Neural progenitor cell (in vitro differentiated cells): Measurements from ENCODE around the gene SMIM15. TPM values are rescaled to one million over a fixed set of nuclear protein-coding genes. Genes with fewer than 3 reads are reported as not detected.
A peak's percentile ranks its signal among the peaks of the same experiment; 100 is the strongest.

Source experiments
- DNase-seq: peaks from one replicate; pipeline ENCODE4 v3.0.0-alpha.2; 2016; ENCODE audit warnings: low spot score
- H2AFZ ChIP-seq: fragments of 200-600 bp; sonication (generic); replicated peaks from 2 replicates; pipeline ENCODE4 v1.6.1; 2016; ENCODE audit warnings: antibody characterized with exemption
- H3F3A ChIP-seq: fragments of 200-600 bp; sonication (generic); 2 replicates; pipeline ENCODE4 v1.6.1; 2016; ENCODE audit warnings: antibody characterized with exemption, low read depth
- H3K27ac ChIP-seq: fragments of 200-600 bp; sonication (generic); 2 replicates; pipeline ENCODE4 v1.5.1; 2016; ENCODE audit warnings: mild to moderate bottlenecking
- H3K27me3 ChIP-seq: fragments of 200-600 bp; sonication (generic); 2 replicates; pipeline ENCODE4 v1.6.1; 2016; ENCODE audit warnings: mild to moderate bottlenecking, moderate library complexity
- H3K36me3 ChIP-seq: fragments of 200-600 bp; sonication (generic); 2 replicates; pipeline ENCODE4 v1.5.1; 2016
- H3K4me1 ChIP-seq: fragments of 200-600 bp; sonication (generic); 2 replicates; pipeline ENCODE4 v1.6.1; 2016; ENCODE audit warnings: mixed run types
- H3K4me2 ChIP-seq: fragments of 200-600 bp; sonication (generic); 2 replicates; pipeline ENCODE4 v1.6.1; 2016
- H3K4me3 ChIP-seq: fragments of 200-600 bp; sonication (generic); 2 replicates; pipeline ENCODE4 v1.5.1; 2016
- H3K79me2 ChIP-seq: fragments of 200-600 bp; sonication (generic); 2 replicates; pipeline ENCODE4 v1.6.1; 2016; ENCODE audit warnings: low read depth
- H3K9ac ChIP-seq: fragments of 200-600 bp; sonication (generic); 2 replicates; pipeline ENCODE4 v1.6.1; 2016
- H3K9me3 ChIP-seq: fragments of 200-600 bp; sonication (generic); 2 replicates; pipeline ENCODE4 v1.5.1; 2016; ENCODE audit warnings: low read depth
- H4K20me1 ChIP-seq: fragments of 200-600 bp; sonication (generic); 2 replicates; pipeline ENCODE4 v1.6.1; 2016; ENCODE audit warnings: low read depth
- H3K27ac Mint-ChIP-seq: 3 replicates; pipeline ENCODE4 v1.8.0; 2021; ENCODE audit warnings: mixed read lengths
- H3K27me3 Mint-ChIP-seq: 2 replicates; pipeline ENCODE4 v1.8.0; 2022; ENCODE audit warnings: low read depth, mild to moderate bottlenecking, inconsistent platforms, moderate library complexity, mixed read lengths; ENCODE audit not compliant: insufficient read depth
- H3K36me3 Mint-ChIP-seq: 3 replicates; pipeline ENCODE4 v1.8.0; 2021; ENCODE audit warnings: mixed read lengths
- H3K4me1 Mint-ChIP-seq: 3 replicates; pipeline ENCODE4 v1.8.0; 2021; ENCODE audit warnings: mixed read lengths
- H3K4me3 Mint-ChIP-seq: 3 replicates; pipeline ENCODE4 v1.8.0; 2021; ENCODE audit warnings: mild to moderate bottlenecking, moderate library complexity, mixed read lengths
- H3K9me3 Mint-ChIP-seq: 3 replicates; pipeline ENCODE4 v1.8.0; 2020; ENCODE audit warnings: mixed read lengths
- CTCF ChIP-seq: fragments of 200-600 bp; sonication (generic); IDR thresholded peaks from 2 replicates; pipeline ENCODE4 v1.5.1; 2017; ENCODE audit warnings: antibody characterized with exemption, mild to moderate bottlenecking
- EZH2 ChIP-seq: fragments of 200-600 bp; sonication (generic); IDR thresholded peaks from 2 replicates; pipeline ENCODE4 v1.6.1; 2017; ENCODE audit warnings: antibody characterized with exemption, mild to moderate bottlenecking, moderate library complexity
- EZH2phosphoT487 ChIP-seq: fragments of 200-600 bp; sonication (generic); IDR thresholded peaks from 2 replicates; pipeline ENCODE4 v1.6.1; 2017; ENCODE audit warnings: antibody characterized with exemption
- total RNA-seq: library from RNA; depleted of rRNA; stranded (reverse); fragments of >200 nt; gene quantifications from 2 replicates; pipeline ENCODE4 v1.2.3, GENCODE V29; 2015; ENCODE audit warnings: low replicate concordance

The SMIM15 gene
- total RNA-seq: 29.5 and 40.9 TPM in 2 replicates

GRCh38 chr5:61162010-61162831 is at the start of gene SMIM15:
Gene SMIM15, minus strand, starts transcription at chr5:61162468. Its CDS starts 2,297 bp downstream, at chr5:61160171.
- H3F3A ChIP-seq: no peaks in the 10 kb centered on the region
- peak; percentile 91 for DNase-seq
- no peak for TF ChIP-seq EZH2phosphoT487
- peak; percentile 58 for TF ChIP-seq EZH2
- TF ChIP-seq CTCF: no peak
- peak within 1 kb of the TSS; percentile 77 for H3K4me3 ChIP-seq
- peak within 1 kb of the TSS; percentile 80 for H3K9ac ChIP-seq
- Mint-ChIP-seq H3K4me3 (peak within 1 kb of the TSS; percentile 96), H3K36me3 (peaks cover 18% of the 10 kb centered on the region), H3K27ac (peak within 1 kb of the TSS; percentile 98), H3K9me3 (peaks cover 6% of the 10 kb centered on the region), H3K27me3 (peaks cover 3% of the 10 kb centered on the region), H3K4me1 (peaks cover 21% of the 10 kb centered on the region)
- H2AFZ ChIP-seq: peak within 1 kb of the TSS; percentile 95
- no peaks in the 10 kb centered on the region for H4K20me1 ChIP-seq
- peak within 1 kb of the TSS; percentile 96 for H3K4me2 ChIP-seq
- peak within 1 kb of the TSS; percentile 30 for H3K27ac ChIP-seq
- peaks cover 12% of the 10 kb centered on the region for H3K36me3 ChIP-seq
- H3K27me3 ChIP-seq: no peaks in the 10 kb centered on the region
- H3K9me3 ChIP-seq: no peaks in the 10 kb centered on the region
- peaks cover 18% of the 10 kb centered on the region for H3K4me1 ChIP-seq
- peaks cover 73% of the 10 kb centered on the region for H3K79me2 ChIP-seq

- Histone ChIP-seq H2AFZ (no peak overlapping the region), H3K9me3 (no peaks in the 10 kb centered on the region), H3K4me3 (no peak overlapping the region), H3K36me3 (no peaks in the 10 kb centered on the region), H4K20me1 (no peaks in the 10 kb centered on the region), H3K4me2 (no peak overlapping the region), H3K79me2 (no peaks in the 10 kb centered on the region), H3F3A (no peaks in the 10 kb centered on the region), H3K27me3 (no peaks in the 10 kb centered on the region), H3K4me1 (no peaks in the 10 kb centered on the region), H3K27ac (no peak overlapping the region), H3K9ac (no peak overlapping the region)
- no peak for DNase-seq
- Mint-ChIP-seq H3K4me1 (no peaks in the 10 kb centered on the region), H3K27ac (no peak overlapping the region), H3K9me3 (peaks cover 33% of the 10 kb centered on the region), H3K27me3 (peaks cover 10% of the 10 kb centered on the region), H3K4me3 (no peak overlapping the region), H3K36me3 (peaks cover 2% of the 10 kb centered on the region)
- TF ChIP-seq EZH2 (no peak), EZH2phosphoT487 (no peak), CTCF (no peak)
Measured at GRCh38 chr5:61207884-61208283, 45.6 kb upstream of the SMIM15 start.

- Histone ChIP-seq H3K36me3 (no peaks in the 10 kb centered on the region), H2AFZ (no peak overlapping the region), H4K20me1 (no peaks in the 10 kb centered on the region), H3K4me1 (no peaks in the 10 kb centered on the region), H3K27ac (no peak overlapping the region), H3K9me3 (no peaks in the 10 kb centered on the region), H3K27me3 (no peaks in the 10 kb centered on the region), H3K79me2 (no peaks in the 10 kb centered on the region), H3F3A (no peaks in the 10 kb centered on the region), H3K4me2 (no peak overlapping the region), H3K9ac (no peak overlapping the region), H3K4me3 (no peak overlapping the region)
- no peak overlapping the region for H3K4me3 Mint-ChIP-seq
- peaks cover 33% of the 10 kb centered on the region for H3K9me3 Mint-ChIP-seq
- no peak for DNase-seq
- peaks cover 2% of the 10 kb centered on the region for H3K36me3 Mint-ChIP-seq
- peaks cover 10% of the 10 kb centered on the region for H3K27me3 Mint-ChIP-seq
- no peaks in the 10 kb centered on the region for H3K4me1 Mint-ChIP-seq
- no peak overlapping the region for H3K27ac Mint-ChIP-seq
- TF ChIP-seq EZH2phosphoT487 (no peak), EZH2 (no peak), CTCF (no peak)
Measured at GRCh38 chr5:61205013-61205412, 42.7 kb upstream of the SMIM15 start.
